LNCAP (cell line): ENCODE results near the gene FUT8.

Experiments
- TF ChIP-seq, protein P1 (sequence below): fragments of 450-650 bp; IDR thresholded peaks from 2 replicates; pipeline ENCODE4 v1.5.1; 2017; ENCODE audit warnings: mild to moderate bottlenecking

Gene FUT8

GRCh38 chr14:65704437-65704836 lies 291.9 kb downstream of the FUT8 start:
- TF ChIP-seq, protein P1, sequence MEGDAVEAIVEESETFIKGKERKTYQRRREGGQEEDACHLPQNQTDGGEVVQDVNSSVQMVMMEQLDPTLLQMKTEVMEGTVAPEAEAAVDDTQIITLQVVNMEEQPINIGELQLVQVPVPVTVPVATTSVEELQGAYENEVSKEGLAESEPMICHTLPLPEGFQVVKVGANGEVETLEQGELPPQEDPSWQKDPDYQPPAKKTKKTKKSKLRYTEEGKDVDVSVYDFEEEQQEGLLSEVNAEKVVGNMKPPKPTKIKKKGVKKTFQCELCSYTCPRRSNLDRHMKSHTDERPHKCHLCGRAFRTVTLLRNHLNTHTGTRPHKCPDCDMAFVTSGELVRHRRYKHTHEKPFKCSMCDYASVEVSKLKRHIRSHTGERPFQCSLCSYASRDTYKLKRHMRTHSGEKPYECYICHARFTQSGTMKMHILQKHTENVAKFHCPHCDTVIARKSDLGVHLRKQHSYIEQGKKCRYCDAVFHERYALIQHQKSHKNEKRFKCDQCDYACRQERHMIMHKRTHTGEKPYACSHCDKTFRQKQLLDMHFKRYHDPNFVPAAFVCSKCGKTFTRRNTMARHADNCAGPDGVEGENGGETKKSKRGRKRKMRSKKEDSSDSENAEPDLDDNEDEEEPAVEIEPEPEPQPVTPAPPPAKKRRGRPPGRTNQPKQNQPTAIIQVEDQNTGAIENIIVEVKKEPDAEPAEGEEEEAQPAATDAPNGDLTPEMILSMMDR: no peak

DNA sequence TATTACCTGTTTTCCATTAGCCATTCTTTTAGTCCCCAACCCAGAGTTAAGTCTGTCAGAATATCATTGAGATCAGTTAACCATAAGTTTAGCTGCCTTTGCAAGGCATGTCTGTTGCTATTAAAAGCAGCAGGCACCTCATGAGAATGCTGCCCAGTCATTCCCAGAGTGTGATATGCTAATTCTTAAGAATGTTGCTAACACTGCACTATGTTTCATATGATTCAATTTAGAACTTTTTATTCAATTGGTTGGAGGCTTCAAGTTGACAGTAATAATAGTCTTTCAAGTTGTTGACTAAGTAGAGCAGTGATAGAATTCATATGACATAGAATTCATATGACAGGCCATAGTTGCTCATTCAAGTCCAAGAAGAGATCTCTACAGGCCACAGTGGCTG lies 292.3 kb downstream of the FUT8 start:
- TF ChIP-seq, protein P1: no peak

- TF ChIP-seq, protein P1: no peak
Observed at GRCh38 chr14:65709576-65709975, 297.0 kb downstream of the FUT8 start.

- TF ChIP-seq, protein P1: no peak
Observed at GRCh38 chr14:65718629-65719028, 306.1 kb downstream of the FUT8 start.

DNA sequence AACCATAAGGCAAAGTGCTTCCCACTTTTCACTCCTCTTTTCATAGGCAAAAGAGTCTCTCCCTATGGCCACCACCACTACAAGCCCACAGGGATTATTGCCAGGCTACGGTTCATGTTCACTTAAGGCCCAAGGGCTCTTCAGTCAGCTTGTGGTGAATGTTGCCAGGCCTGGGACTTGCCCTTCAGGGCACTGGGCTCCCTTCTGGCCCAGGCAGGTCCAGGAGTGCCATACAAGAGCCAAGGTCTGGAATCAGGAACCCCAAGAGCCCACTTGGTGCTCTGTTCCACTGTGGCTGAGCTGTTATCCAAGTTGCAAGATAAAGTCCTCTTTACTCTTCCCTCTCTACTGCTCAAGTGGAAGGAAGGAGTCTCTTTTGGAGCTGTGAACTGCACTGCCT lies 307.6 kb downstream of the FUT8 start:
- TF ChIP-seq, protein P1: no peak

DNA sequence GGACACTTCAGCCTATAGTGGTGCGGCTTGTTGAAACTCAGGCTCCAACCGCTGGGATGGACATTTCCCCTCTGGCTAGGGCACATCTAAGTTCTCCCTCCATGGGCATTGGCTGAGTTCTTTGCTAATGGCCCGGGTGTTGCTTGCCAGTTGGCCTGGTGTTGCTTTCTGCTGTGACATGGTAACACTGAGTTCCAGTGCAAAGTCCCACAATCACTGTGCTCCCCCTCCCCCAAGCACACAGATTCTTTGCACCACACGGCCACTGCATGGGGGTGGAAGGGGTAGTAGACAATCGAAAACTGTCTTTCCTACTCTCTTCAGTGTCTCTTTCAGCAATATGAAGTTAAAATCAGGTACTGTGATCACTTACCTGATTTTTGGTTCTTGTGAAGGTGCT lies 308.2 kb downstream of the FUT8 start:
- TF ChIP-seq, protein P1: no peak

DNA sequence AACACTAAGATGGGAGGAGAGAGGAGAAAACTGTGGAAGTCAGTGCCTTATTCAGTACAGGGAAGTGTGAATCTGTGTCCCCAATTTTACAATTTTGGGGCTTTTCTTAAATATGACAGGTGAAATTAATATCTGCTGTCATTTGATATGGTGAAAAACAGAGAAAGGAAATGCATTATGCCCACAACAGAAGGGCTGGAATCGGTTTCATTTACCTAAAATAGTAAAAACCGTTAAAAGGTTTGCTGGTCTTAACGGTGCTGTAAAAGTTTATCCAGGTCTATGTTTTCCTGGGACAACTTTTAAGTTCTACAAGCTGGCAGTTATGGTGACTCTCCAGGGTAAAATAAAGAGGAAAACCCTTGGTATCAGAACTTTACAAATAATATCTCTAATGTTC lies 310.8 kb downstream of the FUT8 start:
- TF ChIP-seq, protein P1: no peak

DNA sequence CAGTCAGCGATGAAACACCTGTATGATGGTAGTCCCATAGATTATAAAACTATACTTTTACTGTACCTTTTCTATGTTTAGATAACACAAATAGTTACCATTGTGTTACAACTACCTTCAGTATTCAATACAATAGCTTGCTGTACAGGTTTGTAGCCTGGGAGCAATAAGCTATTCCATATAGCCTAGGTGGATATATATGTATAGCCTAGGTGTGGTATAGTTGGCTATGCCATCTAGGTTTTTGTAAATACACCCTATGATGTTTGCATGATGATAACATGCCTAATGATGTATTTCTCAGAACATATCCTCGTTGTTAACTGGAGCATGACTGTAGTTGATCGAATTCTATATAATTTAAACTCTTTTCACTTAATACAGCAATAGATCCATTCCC lies 316.1 kb downstream of the FUT8 start:
- TF ChIP-seq, protein P1: no peak
